Activated T-helper 1 cell treated with anti-CD3 and anti-CD28 coated beads, Interleukin-12 subunit alpha, Interleukin-12 subunit beta, Interleukin-2, Interleukin-4 antibody, amounts not matched to agents 30 ng/mL and 10 ng/mL and 1 ng/mL, durations not matched to agents 14 hours and 24 hours and 36 hours (primary cell): ENCODE measurements around the gene AXIN2. TPM values are rescaled to one million over a fixed set of nuclear protein-coding genes. Genes with fewer than 3 reads are reported as not detected.

Experiments used
- DNase-seq: peaks from one replicate; pipeline ENCODE4 v3.0.0; 2021; ENCODE audit warnings: low spot score
- H3K27ac Mint-ChIP-seq: one replicate; pipeline ENCODE4 v1.8.0; 2021; ENCODE audit warnings: mild to moderate bottlenecking, mixed read lengths
- H3K27me3 Mint-ChIP-seq: one replicate; pipeline ENCODE4 v1.8.0; 2022; ENCODE audit warnings: mild to moderate bottlenecking, moderate library complexity, mixed read lengths; ENCODE audit not compliant: insufficient read depth
- H3K36me3 Mint-ChIP-seq: one replicate; pipeline ENCODE4 v1.8.0; 2021; ENCODE audit warnings: low read depth, mixed read lengths
- H3K4me1 Mint-ChIP-seq: one replicate; pipeline ENCODE4 v1.8.0; 2021; ENCODE audit warnings: low read depth, mixed read lengths
- H3K4me3 Mint-ChIP-seq: one replicate; pipeline ENCODE4 v1.8.0; 2021; ENCODE audit warnings: mild to moderate bottlenecking, moderate library complexity, mixed read lengths
- H3K9me3 Mint-ChIP-seq: one replicate; pipeline ENCODE4 v1.8.0; 2021; ENCODE audit warnings: mixed read lengths
- intact Hi-C: fragments of 100-400 bp; cut with micrococcal nuclease; formaldehyde crosslinking; loops from one replicate; pipeline ENCODE4 v1.15.1; 2024
- total RNA-seq: library from RNA; stranded (reverse); gene quantifications from 2 replicates; pipeline ENCODE4 v1.2.3, GENCODE V29; 2022

AXIN2 gene
- total RNA-seq, 1 donor from 2014 or later = 5.6 TPM

- DNase-seq = peak; percentile 76
- intact Hi-C loops = loop anchor here (1.0 to 10.0 kb wide), 6 partner anchors 99 to 434 kb away; no protein-coding TSS in a partner anchor
- Mint-ChIP-seq H3K4me3 (no peak overlapping the region), H3K27me3 (peaks cover 20% of the 10 kb centered on the region), H3K9me3 (peaks cover 3% of the 10 kb centered on the region), H3K27ac (no peak overlapping the region), H3K36me3 (peaks cover 5% of the 10 kb centered on the region), H3K4me1 (peaks cover 29% of the 10 kb centered on the region)
Observed at GRCh38 chr17:65556014-65556909, 5.2 kb downstream of the AXIN2 start.

DNA sequence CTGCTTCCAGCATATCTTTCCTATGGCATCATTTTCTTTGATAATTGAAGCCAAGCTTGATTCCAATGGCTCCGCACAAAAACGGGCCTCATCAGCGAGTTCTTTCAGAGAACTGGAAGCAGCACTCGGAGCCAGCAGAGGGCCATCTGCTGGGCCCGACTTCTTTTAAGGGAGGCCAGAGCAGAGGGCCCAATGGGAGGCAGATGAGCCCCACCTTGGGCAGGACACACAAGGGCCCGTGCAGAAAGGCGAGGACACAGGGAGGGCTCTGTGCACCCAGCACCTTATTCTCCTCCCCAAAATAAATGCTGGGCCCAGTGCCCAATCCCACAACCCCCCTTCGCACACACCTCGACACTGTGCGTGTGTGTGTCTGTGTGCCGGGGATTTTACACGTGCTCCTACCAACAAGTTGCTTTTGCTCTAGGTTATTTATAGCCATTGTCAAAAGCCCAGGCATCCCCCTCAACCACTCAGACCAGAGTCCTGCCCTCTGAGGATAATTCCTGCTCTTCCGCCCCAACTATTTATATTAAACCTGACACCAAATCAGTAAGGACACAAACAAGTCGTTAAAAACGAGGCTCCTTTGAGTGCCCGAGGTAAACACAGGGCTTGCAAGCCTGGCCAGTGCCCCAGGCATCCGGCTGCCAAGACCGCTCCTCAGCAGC is 6.8 kb downstream of the AXIN2 start:
- no peak overlapping the region for H3K4me3 Mint-ChIP-seq
- no peak overlapping the region for H3K27ac Mint-ChIP-seq

DNA sequence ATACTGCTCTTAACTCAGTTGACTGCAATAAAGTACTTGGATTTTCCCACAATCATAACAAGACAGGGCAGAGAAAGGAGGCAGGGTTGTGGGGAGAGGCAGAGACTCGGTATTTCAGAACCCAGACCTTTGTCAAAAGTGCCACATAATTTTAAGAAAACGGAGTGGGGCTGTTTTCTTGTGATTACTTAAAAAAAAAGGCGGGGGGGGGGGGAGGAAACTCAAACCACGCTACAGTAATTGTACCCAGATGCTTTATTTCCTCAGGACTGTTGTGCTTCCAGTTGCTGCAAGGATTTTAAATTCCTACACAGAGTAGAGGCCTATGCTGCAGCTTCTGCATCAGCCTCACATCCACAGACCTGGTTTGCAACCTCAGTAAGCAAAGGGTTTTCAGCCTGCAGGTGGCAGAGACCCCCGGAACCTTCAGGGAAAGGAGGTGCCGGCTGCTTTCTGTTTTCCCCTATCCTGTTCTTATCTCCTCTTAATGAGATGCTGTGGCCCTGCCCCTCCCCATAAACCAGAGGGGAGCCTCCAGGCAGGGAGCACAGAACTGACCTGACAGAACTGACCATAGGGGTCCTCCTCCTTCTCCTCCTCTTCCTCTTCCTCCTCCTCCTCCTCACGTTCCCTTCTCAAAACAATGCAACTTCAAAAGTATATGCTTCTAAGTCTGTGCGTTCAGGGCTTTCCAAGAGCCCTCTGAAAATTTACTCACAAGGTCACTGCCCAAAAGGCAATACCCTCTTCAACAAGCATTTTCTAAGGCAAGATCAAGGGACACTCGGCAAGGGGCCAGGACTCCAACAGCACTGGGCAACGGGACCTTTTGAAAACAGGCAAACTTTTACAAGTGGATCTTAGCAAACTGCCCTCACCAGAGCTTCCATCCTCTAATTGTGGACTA is 7.5 kb downstream of the AXIN2 start:
- intact Hi-C loops = loop anchor here (1.0 to 10.0 kb wide), 4 partner anchors 31 to 325 kb away; no protein-coding TSS in a partner anchor
- Mint-ChIP-seq H3K27ac (peak overlapping the region; percentile 24), H3K4me1 (peaks cover 22% of the 10 kb centered on the region), H3K27me3 (peaks cover 17% of the 10 kb centered on the region), H3K36me3 (peaks cover 10% of the 10 kb centered on the region), H3K4me3 (peak overlapping the region; percentile 4), H3K9me3 (peaks cover 3% of the 10 kb centered on the region)
- no peak for DNase-seq

More for the DNA sequence above, 6.8 kb downstream of the AXIN2 start:
- peaks cover 20% of the 10 kb centered on the region for H3K27me3 Mint-ChIP-seq
- H3K4me1 Mint-ChIP-seq = peaks cover 29% of the 10 kb centered on the region
- DNase-seq = no peak
- H3K36me3 Mint-ChIP-seq = peaks cover 9% of the 10 kb centered on the region
- H3K9me3 Mint-ChIP-seq = peaks cover 3% of the 10 kb centered on the region
- intact Hi-C loops = loop anchor here (5.0 to 10.0 kb wide), 3 partner anchors 190 to 432 kb away; no protein-coding TSS in a partner anchor

- H3K4me3 Mint-ChIP-seq = peak overlapping the region; percentile 4
- peaks cover 22% of the 10 kb centered on the region for H3K4me1 Mint-ChIP-seq
- peak overlapping the region; percentile 24 for H3K27ac Mint-ChIP-seq
Observed at GRCh38 chr17:65553009-65553645, 8.3 kb downstream of the AXIN2 start.

GRCh38 chr17:65552214-65552613 is 9.2 kb downstream of the AXIN2 start:
- no peak for DNase-seq
- intact Hi-C loops = loop anchor here (10.0 kb wide), 2 partner anchors 187 to 253 kb away; no protein-coding TSS in a partner anchor
- Mint-ChIP-seq H3K4me1 (peaks cover 22% of the 10 kb centered on the region), H3K4me3 (no peak overlapping the region), H3K27me3 (peaks cover 17% of the 10 kb centered on the region), H3K27ac (no peak overlapping the region), H3K9me3 (peaks cover 3% of the 10 kb centered on the region), H3K36me3 (peaks cover 15% of the 10 kb centered on the region)

More at GRCh38 chr17:65553009-65553645, 8.3 kb downstream of the AXIN2 start:
- no peak for DNase-seq
- Mint-ChIP-seq H3K9me3 (peaks cover 3% of the 10 kb centered on the region), H3K27me3 (peaks cover 17% of the 10 kb centered on the region), H3K36me3 (peaks cover 13% of the 10 kb centered on the region)
- intact Hi-C loops = loop anchor here (1.0 to 10.0 kb wide), 4 partner anchors 30 to 324 kb away; no protein-coding TSS in a partner anchor

- H3K9me3 Mint-ChIP-seq = peaks cover 3% of the 10 kb centered on the region
- no peak for DNase-seq
- H3K4me3 Mint-ChIP-seq = no peak overlapping the region
- H3K36me3 Mint-ChIP-seq = peaks cover 15% of the 10 kb centered on the region
- H3K4me1 Mint-ChIP-seq = peaks cover 22% of the 10 kb centered on the region
- intact Hi-C loops = loop anchor here (10.0 kb wide), 2 partner anchors 187 to 253 kb away; no protein-coding TSS in a partner anchor
- H3K27ac Mint-ChIP-seq = no peak overlapping the region
- peaks cover 17% of the 10 kb centered on the region for H3K27me3 Mint-ChIP-seq
Observed at GRCh38 chr17:65551267-65552040, 10.0 kb downstream of the AXIN2 start.

DNA sequence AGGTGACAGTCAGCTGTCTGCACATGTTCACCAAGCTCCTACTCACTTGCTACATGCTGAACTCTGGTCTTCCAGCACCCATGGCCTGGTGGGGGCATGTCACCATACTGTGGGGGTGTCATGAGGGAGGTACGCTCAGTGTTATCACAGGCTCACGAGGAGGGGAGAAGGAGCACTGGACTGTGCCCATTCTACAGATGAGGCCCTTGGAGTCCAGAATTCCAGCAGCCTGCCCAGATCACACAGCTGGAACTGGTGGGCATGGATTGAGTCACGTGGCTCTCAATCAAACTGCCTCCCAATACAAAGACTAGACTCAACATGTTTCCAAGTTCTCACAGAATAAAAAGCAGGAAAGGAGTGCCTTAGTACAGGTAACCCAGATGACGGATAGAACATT is 10.7 kb downstream of the AXIN2 start:
- no peak overlapping the region for H3K4me3 Mint-ChIP-seq
- intact Hi-C loops = loop anchor here (10.0 kb wide), 2 partner anchors 186 to 254 kb away; no protein-coding TSS in a partner anchor
- peaks cover 3% of the 10 kb centered on the region for H3K9me3 Mint-ChIP-seq
- H3K27me3 Mint-ChIP-seq = peaks cover 17% of the 10 kb centered on the region
- peaks cover 15% of the 10 kb centered on the region for H3K36me3 Mint-ChIP-seq
- no peak overlapping the region for H3K27ac Mint-ChIP-seq
- no peak for DNase-seq
- peaks cover 18% of the 10 kb centered on the region for H3K4me1 Mint-ChIP-seq

GRCh38 chr17:65550075-65550662 is 11.3 kb downstream of the AXIN2 start:
- Mint-ChIP-seq H3K4me1 (peaks cover 15% of the 10 kb centered on the region), H3K4me3 (no peak overlapping the region), H3K9me3 (peaks cover 3% of the 10 kb centered on the region), H3K27me3 (peaks cover 17% of the 10 kb centered on the region), H3K27ac (no peak overlapping the region), H3K36me3 (peaks cover 15% of the 10 kb centered on the region)
- DNase-seq = no peak
- intact Hi-C loops = loop anchor here (10.0 kb wide), 2 partner anchors 185 to 255 kb away; no protein-coding TSS in a partner anchor

- Mint-ChIP-seq H3K27me3 (peaks cover 11% of the 10 kb centered on the region), H3K27ac (no peak overlapping the region), H3K4me1 (peaks cover 7% of the 10 kb centered on the region), H3K4me3 (no peak overlapping the region), H3K36me3 (peaks cover 13% of the 10 kb centered on the region), H3K9me3 (peaks cover 3% of the 10 kb centered on the region)
- intact Hi-C loops = no loop called here
- no peak for DNase-seq
Observed at GRCh38 chr17:65548269-65548969, 13.0 kb downstream of the AXIN2 start.

GRCh38 chr17:65547253-65547670 is 14.2 kb downstream of the AXIN2 start:
- intact Hi-C loops = no loop called here
- Mint-ChIP-seq H3K27ac (no peak overlapping the region), H3K4me1 (no peaks in the 10 kb centered on the region), H3K9me3 (no peaks in the 10 kb centered on the region), H3K4me3 (no peak overlapping the region), H3K27me3 (peaks cover 12% of the 10 kb centered on the region), H3K36me3 (peaks cover 12% of the 10 kb centered on the region)
- DNase-seq = no peak
